HepG2 (cell line): ENCODE measurements around the gene KRTAP19-1.

Experiments
- SCMH1 ChIP-seq: sonication (generic); formaldehyde crosslinking; IDR thresholded peaks from 2 replicates; pipeline ENCODE4 v1.9.0; 2021; ENCODE audit warnings: missing genetic modification reagents, mild to moderate bottlenecking, borderline replicate concordance
- TF ChIP-seq, protein P1 (sequence below): sonication (generic); formaldehyde crosslinking; IDR thresholded peaks from 2 replicates; pipeline ENCODE4 v1.5.0; 2020; ENCODE audit warnings: mild to moderate bottlenecking, missing genetic modification reagents, moderate library complexity

DNA sequence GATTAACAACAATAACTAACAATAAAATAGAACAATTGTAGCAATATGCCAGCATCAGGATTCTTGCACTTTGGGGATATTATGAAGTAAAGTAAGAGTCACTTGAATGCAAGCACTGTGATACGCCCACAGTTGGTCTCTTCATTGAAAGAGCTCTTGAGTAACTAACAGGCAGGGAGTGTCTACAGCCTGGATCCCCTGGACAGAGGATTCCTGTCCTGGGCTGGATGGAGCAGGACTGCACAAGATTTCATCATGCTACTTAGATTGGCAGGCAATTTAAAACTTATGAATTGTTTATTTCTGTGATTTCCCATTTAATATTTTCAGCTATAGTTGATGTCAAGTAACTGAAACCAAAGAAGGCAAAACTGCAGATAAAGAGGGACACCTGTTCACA lies 35.5 kb upstream of the KRTAP19-1 start:
- no peak for TF ChIP-seq SCMH1 (CRISPR knock-in tag)
- TF ChIP-seq, protein P1, sequence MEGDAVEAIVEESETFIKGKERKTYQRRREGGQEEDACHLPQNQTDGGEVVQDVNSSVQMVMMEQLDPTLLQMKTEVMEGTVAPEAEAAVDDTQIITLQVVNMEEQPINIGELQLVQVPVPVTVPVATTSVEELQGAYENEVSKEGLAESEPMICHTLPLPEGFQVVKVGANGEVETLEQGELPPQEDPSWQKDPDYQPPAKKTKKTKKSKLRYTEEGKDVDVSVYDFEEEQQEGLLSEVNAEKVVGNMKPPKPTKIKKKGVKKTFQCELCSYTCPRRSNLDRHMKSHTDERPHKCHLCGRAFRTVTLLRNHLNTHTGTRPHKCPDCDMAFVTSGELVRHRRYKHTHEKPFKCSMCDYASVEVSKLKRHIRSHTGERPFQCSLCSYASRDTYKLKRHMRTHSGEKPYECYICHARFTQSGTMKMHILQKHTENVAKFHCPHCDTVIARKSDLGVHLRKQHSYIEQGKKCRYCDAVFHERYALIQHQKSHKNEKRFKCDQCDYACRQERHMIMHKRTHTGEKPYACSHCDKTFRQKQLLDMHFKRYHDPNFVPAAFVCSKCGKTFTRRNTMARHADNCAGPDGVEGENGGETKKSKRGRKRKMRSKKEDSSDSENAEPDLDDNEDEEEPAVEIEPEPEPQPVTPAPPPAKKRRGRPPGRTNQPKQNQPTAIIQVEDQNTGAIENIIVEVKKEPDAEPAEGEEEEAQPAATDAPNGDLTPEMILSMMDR: no peak
